Measurements from ENCODE around the gene PRSS33.

PRSS33 gene

DNA sequence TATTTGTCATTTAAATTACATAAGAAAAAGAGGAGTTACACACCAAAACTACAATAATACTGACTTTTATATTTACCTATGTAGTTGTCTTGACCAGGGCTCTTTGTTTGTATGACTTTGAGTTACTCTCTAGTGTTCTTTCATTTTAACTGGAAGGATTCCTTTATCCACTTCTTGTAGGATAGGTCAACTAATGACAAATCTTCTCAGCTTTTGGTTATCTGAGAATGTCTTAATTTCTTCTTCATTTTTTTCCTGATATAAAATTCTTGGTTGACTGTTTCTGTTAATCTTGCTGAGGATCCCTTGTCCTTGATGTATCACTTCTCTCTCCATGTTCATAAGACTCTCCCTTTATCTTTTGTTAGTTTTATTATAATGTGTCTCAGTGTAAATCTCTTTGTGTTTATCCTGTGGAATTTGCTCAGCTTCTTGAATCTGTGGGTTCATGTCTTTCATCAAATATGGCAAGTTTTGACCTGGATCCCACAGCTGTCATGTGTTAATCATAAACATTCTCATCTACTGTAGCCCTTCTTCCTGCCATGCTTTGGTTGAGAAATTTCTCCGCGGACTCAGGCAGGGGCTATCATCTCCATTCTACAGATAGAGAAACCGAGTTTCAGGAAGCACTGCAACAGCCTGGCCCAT lies 16.3 kb upstream of the PRSS33 start:
- no peak for DNase-seq (ENCODE audit: low read depth in 2 of 3, low spot score in 1 of 3)

DNA sequence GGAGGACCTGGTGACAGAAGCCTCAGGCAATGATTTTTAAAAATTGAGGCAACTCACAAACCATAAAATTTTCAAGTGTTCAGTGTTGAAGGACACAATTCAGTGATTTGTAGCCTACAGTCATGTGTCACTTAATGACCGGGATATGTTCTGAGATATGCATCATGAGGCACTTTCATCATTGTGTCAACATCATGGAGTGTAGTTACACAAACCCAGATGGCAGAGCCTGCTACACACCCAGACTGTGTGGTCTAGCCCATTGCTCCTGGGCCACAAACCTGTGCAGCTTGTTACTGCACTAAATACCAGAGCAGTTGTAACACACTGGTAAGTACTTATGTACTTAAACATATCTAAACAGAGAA lies 12.5 kb upstream of the PRSS33 start:
- no peak for DNase-seq (ENCODE audit: low read depth in 2 of 3, low spot score in 1 of 3)

DNA sequence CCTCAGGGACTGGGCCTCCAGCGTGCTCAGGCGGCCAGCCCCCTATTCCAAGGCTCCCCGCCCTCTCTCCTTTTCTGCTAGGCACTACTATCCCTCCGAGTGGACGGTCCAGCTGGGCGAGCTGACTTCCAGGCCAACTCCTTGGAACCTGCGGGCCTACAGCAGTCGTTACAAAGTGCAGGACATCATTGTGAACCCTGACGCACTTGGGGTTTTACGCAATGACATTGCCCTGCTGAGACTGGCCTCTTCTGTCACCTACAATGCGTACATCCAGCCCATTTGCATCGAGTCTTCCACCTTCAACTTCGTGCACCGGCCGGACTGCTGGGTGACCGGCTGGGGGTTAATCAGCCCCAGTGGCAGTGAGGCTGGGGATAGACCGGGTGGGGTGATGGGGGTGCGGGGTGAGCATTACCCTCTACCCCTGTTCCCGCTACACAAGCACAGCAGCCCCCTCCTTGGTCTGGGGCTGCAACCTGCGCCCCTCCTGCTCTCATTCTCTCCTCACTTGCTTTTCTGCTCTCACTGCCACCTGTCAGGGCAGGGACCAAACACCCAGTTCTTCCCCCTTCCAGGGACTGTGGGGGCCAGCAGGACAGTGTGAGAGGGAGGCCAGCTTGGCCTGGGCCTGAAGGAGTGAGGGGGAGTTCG lies 12.0 kb upstream of the PRSS33 start:
- DNase-seq (ENCODE audit: low read depth in 2 of 3, low spot score in 1 of 3): no peak

DNA sequence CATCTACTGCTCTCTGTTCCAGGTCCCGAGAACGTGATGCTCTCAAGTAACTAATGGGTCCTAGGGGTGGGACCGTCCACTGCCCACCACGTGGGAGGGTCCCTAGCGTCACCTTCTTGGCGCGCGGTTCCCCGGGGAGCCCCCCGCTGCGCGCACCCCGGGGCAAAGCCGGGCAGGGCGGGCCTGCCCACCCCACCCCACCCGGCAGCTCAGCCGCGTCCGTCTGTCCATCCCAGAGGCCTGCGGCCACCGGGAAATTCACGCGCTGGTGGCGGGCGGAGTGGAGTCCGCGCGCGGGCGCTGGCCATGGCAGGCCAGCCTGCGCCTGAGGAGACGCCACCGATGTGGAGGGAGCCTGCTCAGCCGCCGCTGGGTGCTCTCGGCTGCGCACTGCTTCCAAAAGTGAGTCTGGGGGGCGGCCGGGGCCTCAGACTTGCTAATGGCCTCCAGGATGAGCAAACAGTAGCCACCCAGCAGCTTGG lies 11.4 kb upstream of the PRSS33 start:
- no peak for DNase-seq (ENCODE audit: low read depth in 2 of 3, low spot score in 1 of 3)

DNA sequence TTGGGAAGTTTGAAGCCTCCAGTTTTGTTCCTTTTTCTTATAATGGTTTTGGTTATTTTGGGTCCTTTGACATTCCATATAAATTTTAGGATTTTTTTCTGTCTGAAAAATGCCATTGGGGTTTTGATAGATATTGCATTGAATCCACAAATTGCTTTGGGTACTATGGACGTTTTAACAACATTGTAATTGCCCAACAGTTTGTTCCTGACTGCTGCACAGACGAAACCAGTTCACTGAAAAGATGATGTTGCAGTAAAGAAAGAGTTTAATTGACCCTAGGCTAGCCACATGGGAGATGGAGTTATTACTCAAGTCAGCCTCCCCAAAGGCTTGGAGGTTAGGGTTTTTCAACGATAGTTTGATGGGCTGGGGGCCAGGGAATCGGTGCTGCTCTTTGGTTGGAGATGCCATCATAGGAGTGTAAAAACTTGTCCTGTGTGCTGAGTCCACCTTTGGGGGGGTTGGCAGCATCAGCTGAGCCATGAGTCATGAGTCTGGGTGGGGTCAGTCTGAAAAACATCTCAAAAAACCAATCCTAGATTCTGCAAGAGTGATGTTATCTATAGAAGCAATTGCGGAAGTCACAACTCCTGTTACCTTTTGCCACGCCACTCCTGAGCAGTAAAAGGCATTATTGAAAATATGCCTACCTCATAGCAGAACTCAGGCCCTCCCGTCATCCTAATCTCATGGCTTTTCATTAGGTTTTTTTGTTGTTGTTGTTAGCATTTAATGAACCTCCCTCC lies 8.2 kb upstream of the PRSS33 start:
- DNase-seq (ENCODE audit: low read depth in 2 of 3, low spot score in 1 of 3): no peak

DNA sequence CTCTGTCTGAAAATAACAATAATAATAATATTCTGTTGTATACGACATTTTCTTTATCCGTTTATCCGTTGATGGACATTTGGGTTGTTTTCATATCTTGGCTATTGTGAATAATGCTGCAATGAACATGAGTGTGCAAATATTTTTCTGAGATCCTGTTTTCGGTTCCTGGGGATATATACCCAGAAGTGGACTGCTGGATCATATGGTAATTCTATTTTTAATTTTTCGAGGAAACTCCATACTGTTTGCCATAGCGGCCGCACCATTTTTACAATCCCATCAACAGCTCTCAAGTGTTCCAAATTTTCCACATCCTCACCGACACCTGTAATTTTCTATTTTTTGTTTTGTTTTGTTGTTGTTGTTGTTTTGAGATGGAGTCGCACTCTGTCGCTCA lies 5.6 kb upstream of the PRSS33 start:
- DNase-seq (ENCODE audit: low read depth in 2 of 3, low spot score in 1 of 3): no peak

DNA sequence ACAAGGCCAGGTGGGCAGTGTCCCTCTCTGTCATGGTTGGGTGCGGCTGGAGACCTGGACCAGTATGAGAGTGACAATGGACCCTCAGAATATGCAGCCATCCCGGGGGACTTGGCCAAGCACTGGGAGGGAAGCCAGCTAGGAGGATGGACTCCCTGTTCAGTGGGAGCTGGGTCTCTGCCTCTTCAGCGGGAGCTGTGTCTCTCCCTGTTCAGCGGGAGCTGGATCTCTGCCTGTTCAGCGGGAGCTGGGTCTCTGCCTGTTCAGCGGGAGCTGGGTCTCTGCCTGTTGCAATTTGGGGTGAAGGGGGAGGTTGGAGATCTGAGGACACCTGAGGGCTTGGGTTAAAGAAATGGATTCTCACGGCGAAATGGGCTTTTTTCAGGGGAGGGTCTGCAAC lies 3.8 kb upstream of the PRSS33 start:
- no peak for DNase-seq (ENCODE audit: low read depth in 2 of 3, low spot score in 1 of 3)

DNA sequence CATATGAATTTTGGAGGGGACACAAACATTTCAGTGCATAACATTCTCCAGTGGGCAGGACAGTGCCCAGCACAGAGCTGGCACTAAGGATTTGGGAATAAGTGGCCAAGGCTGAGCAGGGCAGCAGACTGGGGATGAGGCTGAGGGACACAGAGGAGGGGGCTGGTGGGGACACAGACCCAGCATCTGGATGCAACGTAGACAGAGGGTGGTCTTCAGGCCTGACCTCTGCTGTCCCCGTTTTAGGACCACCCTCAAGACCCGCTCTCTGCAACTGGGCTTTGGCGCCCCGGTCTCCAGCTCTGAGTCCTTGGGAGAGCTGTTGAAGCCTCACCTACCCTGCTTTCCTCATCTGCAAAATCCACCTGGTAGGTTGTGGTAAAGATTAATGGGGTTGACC lies 3.3 kb upstream of the PRSS33 start:
- no peak for DNase-seq (ENCODE audit: low read depth in 2 of 3, low spot score in 1 of 3)

DNA sequence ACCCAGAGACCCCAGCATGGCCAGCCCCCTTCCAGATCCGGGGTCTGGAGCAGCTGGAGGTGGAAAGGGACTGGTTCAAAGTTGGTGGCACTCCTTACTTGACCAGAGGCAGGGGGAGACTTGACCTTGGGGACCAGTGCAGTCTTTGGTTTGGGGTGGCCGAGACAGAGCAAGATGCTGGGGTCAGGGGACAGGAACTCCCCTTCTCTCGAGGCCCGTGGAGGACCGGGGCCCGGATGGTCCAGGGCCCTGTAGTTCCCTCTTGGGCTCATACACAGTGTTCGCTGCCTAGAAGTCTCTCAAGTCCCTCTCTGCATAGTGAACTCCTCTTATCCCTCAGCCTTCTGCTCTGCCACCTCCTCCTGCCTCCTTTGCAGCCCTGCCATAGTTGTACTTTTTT lies 601 bp upstream of the PRSS33 start:
- no peak for DNase-seq (ENCODE audit: low read depth in 2 of 3, low spot score in 1 of 3)

DNA sequence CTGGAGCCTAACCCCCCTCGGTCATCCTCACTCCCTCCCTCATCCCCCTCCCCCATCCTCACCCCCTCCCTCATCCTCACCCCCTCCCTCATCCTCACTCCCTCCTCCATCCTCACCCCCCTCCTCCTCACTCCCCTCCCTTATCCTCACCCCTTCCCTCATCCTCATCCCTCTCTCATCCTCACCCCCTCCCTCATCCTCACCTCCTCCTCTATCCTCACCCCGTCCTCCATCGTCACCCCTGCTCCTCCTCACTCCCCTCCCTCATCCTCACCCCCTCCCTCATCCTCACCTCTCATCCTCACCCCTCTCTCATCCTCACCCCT lies 571 bp downstream of the PRSS33 start:
- no peak for DNase-seq (ENCODE audit: low read depth in 2 of 3, low spot score in 1 of 3)

DNA sequence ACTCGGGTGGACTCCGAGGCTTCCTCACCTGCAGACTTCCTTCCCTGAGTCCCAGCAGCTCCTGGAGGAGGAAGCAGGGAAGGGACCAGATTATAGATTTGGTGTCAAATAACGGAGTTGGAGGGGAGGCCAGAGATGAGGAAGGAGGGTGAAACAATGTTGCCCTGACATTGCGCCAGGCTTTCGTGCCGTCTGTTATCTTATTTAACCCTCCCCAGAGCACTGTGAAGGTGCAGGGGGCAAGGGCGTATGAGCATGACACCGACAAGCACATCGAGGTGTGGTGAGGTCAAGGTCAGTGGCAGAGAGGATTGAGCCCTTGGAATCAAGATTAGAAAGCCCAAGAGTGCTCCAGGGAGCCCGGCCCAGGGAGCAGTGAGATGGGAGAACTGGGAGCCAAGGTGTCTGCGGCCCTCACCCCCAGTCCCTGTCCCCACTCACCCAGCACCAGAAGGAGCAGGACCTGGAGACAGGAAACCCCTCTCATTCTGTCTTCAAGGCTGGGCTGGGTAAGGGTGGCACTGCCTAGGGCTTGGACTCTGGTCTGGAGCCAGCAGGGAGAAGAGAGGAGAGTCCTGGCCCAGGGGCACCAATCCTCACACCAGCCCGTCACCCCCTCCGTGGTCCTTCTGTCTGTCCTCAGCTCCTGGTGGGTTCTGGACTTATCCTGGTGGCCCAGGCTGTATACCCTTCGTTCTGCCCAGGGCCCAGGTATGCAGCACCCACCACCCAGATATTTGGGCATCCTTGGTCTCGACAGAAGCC lies 1.1 kb downstream of the PRSS33 start:
- no peak for DNase-seq (ENCODE audit: low read depth in 2 of 3, low spot score in 1 of 3)

DNA sequence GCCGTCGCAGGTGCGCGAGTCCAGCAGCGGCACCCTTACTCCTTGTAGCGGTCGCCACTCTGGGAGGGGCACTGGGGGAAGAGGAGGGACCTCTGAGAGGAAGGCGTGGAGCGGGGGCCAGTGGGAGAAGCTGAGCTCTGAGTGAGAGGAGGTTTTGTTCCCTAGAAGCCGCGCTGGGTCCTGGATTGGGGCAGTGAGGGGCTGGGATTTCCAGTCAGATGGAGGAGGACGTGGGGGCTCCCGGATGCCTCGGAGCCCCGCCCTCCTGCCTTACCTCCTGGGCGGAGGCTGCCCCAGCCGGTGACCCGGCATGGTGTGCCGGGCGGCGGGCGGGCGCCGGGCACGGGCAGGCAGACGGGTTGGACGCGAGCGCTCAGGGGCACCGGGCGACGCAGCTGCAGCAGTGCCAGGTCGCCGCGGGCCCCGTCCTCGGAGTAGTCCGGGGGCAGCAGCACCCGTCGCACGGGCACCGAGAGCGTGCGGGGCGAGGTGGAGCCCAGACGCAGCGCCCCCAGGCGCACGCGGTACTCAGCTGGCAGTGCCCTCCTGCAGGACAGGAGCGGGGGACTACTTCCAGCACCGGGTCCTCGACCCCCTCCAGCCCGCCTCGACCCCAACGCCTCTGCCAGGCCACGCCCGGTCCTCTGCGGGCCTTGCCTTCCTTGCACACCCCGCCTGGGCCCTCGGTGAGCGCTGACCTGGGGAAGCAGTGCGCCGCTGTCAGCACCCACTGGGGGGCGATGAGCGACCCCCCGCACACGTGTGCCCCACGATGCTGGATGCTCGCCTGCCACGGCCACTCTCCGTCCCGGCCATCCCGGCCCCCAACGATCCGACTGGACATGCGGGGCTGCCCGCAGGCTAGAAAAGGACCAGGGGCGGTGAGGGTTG lies 2.0 kb downstream of the PRSS33 start:
- peak in 1 of 3 donors; percentile 23 for DNase-seq (ENCODE audit: low read depth in 2 of 3, low spot score in 1 of 3)

DNA sequence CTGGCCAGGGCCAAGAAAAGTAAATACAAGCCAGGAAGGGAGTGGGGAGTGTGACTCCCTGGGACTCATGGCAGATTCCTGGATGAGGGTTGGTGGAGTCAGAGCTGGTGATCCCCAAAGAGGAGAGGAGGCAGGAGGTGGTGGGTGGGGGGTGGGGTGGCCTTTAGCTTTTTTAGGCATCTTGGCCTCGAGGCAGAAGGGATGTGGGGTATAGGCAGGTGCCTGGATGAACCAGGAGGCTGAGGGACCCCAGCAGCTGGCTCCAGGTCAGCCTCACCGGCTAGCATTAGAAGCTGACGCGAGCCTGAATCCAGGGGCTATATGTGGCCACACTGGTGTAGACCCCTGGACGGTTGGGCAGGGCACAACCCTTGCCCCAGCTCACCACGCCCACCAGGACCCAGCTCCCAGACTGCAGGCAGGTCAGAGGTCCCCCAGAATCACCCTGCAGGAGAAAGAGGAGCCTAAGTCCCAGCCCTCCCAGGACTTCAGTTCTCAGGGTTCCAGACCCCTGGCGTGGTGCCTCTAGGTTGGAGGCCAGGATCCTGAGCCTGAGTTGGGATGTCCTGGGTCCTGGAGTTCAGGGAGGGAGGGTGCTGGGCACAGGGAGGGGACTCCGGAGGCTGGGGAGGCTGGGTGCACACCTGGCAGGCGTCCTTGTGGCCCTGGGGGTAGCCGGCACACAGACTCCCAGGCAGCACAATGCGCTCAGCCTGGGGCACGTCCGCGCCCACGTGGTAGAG lies 2.8 kb downstream of the PRSS33 start:
- DNase-seq (ENCODE audit: low read depth in 2 of 3, low spot score in 1 of 3): no peak

DNA sequence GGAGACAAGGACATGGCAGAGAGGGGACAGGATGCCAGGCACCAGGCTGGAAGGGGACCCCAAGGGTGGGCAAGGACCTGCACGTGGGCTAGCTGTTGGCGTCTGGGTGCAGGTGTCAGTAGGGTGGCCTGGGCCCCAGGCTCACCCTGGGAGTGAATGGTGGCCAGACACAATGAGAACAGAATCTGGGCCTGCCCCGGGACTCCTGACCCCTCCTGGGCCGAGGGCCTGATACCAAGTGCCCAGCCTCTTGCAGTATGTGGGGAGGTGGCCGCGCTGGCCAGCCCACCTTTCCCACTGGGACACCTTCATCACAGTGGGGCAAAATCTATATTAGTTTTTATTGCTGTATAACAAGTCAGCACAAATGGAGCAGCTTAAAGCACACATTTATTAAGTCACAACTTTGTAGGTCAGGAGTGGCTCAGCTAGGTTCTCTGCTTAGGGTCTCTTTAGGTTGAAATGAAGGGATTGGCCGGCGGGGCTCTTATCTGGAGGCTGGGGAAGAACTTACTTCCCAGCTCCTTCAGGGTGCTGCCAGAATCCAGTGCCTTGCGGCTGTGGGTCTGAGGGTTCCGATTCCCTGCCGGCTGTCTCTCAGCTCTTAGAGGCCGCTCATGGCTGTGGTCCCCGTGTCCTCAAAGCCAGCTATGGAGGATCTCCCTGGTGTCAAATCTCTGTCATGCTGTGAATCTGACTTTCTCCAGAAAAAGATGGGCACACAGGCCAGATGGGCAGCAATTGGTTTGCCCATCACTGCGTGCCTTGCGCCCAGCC lies 3.6 kb downstream of the PRSS33 start:
- no peak for DNase-seq (ENCODE audit: low read depth in 2 of 3, low spot score in 1 of 3)

DNA sequence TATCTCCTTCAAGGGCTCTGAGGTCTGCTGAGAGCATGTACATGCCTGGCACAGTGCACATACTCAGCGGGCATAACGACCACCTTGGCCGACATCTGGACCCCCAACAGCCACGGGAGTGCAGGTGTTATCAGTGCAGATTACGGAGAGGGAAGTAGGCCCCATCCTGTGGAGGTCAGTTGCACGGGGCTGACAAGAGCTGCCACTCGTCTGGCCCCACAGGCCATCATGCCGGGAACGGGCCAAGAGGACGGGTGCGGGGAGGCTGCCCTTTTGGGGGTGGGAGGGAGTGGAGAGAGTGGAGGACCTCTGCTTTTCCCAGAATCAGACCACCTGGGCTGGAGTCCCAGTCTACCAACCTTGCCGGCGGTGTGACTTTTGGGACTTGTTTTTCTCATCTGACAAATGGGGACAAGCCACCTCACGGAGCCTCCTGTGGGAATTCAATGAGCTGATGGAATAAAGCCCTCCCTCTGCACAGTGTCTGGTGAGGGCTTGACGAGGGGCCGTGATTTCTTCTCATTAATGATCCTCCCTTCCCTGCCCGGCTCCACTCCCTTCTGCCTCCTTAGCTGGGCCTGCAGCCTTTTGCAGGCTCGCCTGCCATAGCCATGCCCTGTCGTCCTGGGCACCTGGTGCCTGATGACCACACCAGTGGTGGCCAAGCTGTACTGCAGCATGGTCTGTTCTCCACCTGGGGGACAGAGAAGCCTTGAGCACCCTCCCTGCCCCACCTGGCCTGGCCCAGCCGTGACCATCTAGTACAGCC lies 4.6 kb downstream of the PRSS33 start:
- no peak for DNase-seq (ENCODE audit: low read depth in 2 of 3, low spot score in 1 of 3)

DNA sequence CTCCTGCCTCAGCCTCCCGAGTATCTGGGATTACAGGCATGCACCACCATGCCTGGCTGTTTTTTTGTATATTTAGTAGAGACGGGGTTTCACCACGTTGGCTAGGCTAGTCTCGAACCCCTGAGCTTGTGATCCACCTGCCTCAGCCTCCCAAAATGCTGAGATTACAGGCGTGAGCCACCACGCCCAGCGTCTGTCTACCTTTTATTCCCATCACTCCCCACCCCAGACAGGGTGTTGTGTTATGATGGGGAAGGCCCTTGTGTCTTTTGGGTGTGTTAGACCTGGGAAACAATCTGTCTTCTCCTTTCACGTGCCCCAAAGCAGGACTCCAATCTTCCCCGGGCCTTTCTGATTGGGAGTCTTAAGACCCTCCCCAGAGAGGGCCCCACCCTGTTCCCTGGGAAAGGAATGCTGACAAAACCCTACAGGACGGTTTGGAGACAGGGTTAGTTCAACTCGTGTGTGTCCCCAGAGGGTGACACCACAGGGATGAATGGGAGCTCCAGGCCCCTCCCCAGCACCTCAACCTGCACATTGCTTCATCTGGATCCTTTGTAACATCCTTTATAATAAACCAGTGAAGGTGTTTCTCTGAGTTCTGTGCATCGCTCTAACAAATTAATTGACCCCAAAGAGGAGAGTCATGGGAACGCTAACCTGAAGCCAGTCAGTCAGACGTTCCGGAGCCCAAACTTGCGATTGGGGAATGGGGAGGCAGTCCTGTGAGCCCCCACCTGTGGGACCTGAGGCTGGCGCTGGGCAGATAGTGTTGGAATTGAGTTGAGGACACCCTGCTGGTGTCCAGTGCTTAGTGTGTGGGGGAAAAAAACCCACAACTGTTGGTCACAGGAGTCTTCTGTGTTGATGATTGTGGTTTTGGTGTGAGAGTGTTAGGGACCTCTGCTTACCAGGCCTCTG lies 7.1 kb downstream of the PRSS33 start:
- no peak for DNase-seq (ENCODE audit: low read depth in 2 of 3, low spot score in 1 of 3)

DNA sequence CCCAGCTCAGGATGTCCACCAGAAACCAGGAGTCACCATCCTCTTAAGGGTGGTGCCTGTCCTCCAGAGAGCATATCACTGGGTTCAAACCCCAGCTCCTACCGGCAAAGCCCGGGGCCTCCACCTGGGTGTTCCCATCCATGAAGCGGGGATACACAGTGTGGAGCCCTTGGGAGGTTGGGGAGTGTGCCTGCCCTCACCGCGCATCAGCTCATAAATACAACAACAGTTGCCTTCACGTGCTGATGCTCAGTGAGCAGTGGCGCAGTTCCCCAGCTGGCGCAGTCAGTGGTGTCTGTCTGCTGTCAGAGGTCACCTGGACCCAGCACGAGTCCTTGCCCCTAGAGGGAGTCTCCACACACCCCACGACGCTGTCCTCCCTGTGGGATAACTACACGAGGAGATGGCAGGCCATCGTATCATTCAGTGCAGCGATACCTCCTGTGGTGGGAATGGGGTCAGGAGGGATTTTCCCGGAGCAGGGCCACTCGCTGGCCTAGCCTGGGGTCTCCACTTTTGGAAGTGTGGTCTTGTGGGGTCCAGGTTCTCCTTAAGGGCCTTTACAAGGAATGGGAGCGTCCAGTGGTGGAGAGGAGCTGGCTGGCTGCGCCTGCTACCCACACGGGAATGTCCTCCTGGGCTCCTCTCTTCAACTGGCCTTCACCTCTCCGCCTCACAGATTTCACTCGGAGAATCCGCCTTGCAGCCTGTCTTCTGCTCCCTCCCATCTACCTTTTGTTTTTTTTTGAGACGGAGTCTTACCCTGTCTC lies 8.0 kb downstream of the PRSS33 start:
- no peak for DNase-seq (ENCODE audit: low read depth in 2 of 3, low spot score in 1 of 3)

All from stimulated activated CD4-positive, alpha-beta T cell treated with anti-CD3 and anti-CD28 coated beads, Interleukin-12 subunit alpha, Interleukin-12 subunit beta, amount 100 ng/mL, for 48 hours (primary cell).